ENCODE measurements around the gene WDR62. TPM values are rescaled to one million over a fixed set of nuclear protein-coding genes. Genes with fewer than 3 reads are reported as not detected.
A peak's percentile ranks its signal among the peaks of the same experiment; 100 is the strongest.

Gene WDR62
- total and polyA plus RNA-seq, 2 donors = 0.27 to 2.3 TPM

DNA sequence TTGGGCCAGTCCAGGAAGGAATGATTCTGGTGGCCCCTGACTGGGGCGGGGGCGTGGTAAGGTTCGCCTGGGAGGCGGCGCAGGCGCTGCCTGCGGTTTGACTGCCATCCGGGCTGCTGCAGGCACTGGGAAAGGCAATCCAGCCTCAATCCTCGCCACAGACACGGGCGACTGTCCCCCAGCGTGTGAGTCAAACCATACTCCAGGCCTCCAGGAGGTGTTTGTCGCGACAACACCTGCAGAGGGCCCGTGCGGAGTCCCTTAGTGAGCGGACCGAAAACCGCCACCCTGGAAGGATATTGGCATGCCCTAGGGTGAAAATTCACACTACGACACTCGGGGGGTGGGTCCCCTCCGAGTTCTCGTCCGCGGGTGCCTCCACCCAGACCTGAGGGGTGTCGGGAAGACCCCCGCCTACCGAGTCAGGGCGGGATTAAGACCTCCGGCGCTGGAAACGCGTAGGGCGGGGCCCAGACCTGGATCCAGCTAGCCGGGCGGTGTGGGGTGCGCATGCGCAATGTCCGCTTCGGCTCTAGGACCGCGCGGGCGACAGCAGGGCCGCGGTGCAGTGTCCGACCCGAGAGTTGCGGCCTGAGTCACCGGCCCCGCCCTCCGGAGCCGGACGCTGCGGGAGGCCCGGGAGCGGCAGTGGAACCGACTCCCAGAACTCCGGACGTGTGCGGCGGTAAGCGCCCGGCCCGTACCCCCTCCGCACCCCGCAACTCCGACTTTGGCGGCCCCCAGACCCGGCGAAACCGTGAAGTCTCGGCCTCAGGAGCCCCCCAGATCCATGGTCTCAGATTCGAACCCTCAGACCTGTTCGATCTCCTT is 85.0 kb downstream of the WDR62 start, which contains the start of gene CAPNS1:
TSS of gene CAPNS1 (plus strand) at position 594 of the 831 bp plus-strand sequence. CDS start 946 bp downstream, outside the sequence.
- Histone ChIP-seq H3K4me1 (ENCODE audit: insufficient read depth) (no peaks in the 10 kb centered on the region), H3K36me3 (ENCODE audit: insufficient read depth) (no peaks in the 10 kb centered on the region), H3K4me3 (ENCODE audit: low read depth, low read length) (peak within 1 kb of the TSS; percentile 76), H3K27ac (ENCODE audit: low read depth) (peak within 1 kb of the TSS; percentile 99)
- peak; percentile 94 for DNase-seq (ENCODE audit: extremely low spot score)
- under 1% methylated on average over 75 of the region's 75 CpGs for WGBS

DNA sequence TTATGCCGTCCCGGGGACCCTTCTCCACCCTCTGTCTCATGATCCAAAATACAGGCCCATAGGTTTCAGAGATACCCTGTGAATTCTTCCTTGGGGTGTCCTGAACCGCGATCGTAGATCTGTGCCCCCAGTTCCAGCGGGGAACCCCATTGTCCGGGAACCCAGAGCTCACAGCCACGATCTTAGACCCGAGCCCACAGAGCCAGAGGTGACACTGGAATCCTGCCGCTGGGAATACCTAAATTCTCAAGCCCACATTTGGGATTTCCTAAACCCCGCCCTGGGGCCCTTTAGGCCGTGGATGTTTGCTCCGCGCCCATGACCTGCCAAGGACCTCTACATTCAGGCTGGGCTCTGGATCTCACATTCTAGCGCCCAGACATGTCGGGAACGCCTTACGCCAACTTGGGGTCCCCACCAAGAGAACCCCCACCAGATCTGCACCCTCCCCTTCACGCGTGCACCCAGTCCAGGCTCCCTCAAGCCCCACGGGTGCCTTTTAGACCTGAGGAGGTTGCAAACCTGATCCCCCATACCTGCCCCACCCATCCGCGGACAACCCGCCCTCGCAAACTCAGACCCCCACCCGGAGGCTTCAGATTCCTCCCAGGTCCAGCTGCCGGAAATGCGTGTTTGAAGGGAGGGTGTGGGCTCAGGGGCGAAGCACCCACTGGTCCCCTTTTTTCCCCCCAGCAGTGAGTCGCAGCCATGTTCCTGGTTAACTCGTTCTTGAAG is 85.8 kb downstream of the WDR62 start:
- H3K4me3 ChIP-seq (ENCODE audit: low read depth, low read length) = peak overlapping the region; percentile 76
- DNase-seq (ENCODE audit: extremely low spot score) = no peak
- under 1% methylated on average over 31 of the region's 31 CpGs for WGBS
- no peaks in the 10 kb centered on the region for H3K4me1 ChIP-seq (ENCODE audit: insufficient read depth)
- no peaks in the 10 kb centered on the region for H3K36me3 ChIP-seq (ENCODE audit: insufficient read depth)
- H3K27ac ChIP-seq (ENCODE audit: low read depth) = peak overlapping the region; percentile 99

DNA sequence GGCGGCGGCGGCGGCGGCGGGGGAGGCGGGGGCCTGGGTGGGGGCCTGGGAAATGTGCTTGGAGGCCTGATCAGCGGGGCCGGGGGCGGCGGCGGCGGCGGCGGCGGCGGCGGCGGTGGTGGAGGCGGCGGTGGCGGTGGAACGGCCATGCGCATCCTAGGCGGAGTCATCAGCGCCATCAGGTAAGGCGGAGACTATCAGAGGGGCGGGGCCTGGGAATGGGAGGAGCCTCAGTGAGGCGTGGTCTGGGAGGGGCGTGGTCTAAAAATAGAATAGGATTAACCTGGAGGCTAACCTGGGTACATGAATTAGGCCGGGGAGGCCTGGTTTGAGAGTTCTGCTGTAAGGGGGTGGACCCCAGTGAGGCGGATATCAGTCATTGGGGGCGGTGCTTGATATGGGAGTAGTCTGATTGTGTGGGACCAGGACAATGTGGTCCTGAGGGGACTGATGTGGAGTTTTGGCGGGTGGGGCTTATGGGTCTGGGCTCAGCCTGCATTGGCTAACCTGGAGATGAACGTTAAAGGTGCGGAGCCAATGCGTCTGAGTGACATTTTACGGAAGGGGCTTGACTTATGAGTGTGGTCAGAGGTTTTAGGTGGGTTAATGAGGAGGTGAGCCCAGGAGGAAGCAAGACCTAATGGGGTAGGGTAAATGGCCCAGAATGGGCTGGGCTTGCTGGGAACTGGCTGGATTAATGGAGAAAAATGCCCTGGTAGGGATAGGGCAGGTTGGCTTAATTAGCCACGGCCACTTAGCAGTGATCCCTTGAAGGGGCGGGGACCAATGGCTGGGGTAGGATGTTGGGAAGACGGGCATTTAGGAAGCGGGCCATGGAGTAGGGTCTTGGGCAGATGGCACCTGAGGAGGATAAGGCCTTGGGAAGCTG is 86.6 kb downstream of the WDR62 start:
- H3K36me3 ChIP-seq (ENCODE audit: insufficient read depth) = no peaks in the 10 kb centered on the region
- no peak for DNase-seq (ENCODE audit: extremely low spot score)
- peak overlapping the region; percentile 99 for H3K27ac ChIP-seq (ENCODE audit: low read depth)
- no peaks in the 10 kb centered on the region for H3K4me1 ChIP-seq (ENCODE audit: insufficient read depth)
- 20% methylated on average over 42 of the region's 42 CpGs for WGBS
- peak overlapping the region; percentile 76 for H3K4me3 ChIP-seq (ENCODE audit: low read depth, low read length)

DNA sequence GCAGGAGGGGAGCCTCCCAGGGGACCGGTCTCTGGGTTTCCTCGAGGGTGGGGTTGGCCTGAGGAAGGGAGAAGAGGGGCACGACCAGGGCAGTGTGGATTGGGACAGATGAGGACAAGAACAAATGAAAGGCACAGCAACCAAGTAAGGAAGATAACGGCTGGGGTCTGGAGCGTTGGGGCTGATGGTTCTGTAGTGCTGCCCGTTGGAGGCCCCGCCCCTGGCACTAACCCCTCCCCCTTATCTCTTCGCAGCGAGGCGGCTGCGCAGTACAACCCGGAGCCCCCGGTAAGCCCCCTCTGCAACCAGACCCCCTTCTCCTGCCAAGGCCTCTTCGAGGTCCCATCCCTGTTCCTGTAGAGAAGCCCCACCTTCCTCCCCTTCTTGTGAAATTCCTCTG is 87.3 kb downstream of the WDR62 start:
- H3K4me1 ChIP-seq (ENCODE audit: insufficient read depth) = no peaks in the 10 kb centered on the region
- H3K27ac ChIP-seq (ENCODE audit: low read depth) = no peak overlapping the region
- H3K36me3 ChIP-seq (ENCODE audit: insufficient read depth) = no peaks in the 10 kb centered on the region
- WGBS = 93% methylated on average over 14 of the region's 14 CpGs
- no peak overlapping the region for H3K4me3 ChIP-seq (ENCODE audit: low read depth, low read length)
- no peak for DNase-seq (ENCODE audit: extremely low spot score)

DNA sequence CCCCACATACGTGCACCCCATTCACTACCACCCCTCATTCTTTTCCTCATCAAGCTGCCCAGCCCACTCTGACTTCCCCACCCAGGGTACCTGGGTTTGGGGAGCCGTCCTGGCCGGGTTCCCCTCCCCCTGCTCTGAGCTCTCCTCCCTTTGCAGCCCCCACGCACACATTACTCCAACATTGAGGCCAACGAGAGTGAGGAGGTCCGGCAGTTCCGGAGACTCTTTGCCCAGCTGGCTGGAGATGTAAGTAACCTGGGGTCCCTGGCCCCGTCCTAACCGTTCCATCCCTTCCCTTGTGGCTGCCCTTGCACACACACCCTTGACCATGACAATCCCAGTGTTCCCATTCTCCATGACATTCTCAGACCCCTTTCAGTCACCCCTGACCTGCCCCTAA is 87.8 kb downstream of the WDR62 start:
- no peaks in the 10 kb centered on the region for H3K36me3 ChIP-seq (ENCODE audit: insufficient read depth)
- 89% methylated on average over 9 of the region's 9 CpGs for WGBS
- DNase-seq (ENCODE audit: extremely low spot score) = no peak
- no peaks in the 10 kb centered on the region for H3K4me1 ChIP-seq (ENCODE audit: insufficient read depth)
- H3K27ac ChIP-seq (ENCODE audit: low read depth) = no peak overlapping the region
- no peak overlapping the region for H3K4me3 ChIP-seq (ENCODE audit: low read depth, low read length)

- H3K4me1 ChIP-seq (ENCODE audit: insufficient read depth) = no peaks in the 10 kb centered on the region
- WGBS = 96% methylated on average over 6 of the region's 6 CpGs
- H3K36me3 ChIP-seq (ENCODE audit: insufficient read depth) = no peaks in the 10 kb centered on the region
- H3K4me3 ChIP-seq (ENCODE audit: low read depth, low read length) = no peak overlapping the region
- no peak overlapping the region for H3K27ac ChIP-seq (ENCODE audit: low read depth)
- no peak for DNase-seq (ENCODE audit: extremely low spot score)
Measured at GRCh38 chr19:36144624-36145023, 89.9 kb downstream of the WDR62 start.

DNA sequence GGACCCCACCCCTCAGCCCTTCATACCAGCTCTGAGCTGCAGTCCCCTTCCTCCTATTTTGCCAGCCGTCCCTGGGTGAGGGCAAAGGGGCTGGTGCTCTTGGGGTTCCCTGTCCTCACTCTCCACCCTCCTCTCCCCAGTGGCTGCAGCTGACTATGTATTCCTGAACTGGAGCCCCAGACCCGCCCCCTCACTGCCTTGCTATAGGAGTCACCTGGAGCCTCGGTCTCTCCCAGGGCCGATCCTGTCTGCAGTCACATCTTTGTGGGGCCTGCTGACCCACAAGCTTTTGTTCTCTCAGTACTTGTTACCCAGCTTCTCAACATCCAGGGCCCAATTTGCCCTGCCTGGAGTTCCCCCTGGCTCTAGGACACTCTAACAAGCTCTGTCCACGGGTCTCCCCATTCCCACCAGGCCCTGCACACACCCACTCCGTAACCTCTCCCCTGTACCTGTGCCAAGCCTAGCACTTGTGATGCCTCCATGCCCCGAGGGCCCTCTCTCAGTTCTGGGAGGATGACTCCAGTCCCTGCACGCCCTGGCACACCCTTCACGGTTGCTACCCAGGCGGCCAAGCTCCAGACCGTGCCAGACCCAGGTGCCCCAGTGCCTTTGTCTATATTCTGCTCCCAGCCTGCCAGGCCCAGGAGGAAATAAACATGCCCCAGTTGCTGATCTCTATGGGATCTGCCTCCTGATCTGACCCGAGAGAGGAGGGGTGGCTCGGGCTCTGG is 95.1 kb downstream of the WDR62 start:
- WGBS = 74% methylated on average over 13 of the region's 13 CpGs

DNA sequence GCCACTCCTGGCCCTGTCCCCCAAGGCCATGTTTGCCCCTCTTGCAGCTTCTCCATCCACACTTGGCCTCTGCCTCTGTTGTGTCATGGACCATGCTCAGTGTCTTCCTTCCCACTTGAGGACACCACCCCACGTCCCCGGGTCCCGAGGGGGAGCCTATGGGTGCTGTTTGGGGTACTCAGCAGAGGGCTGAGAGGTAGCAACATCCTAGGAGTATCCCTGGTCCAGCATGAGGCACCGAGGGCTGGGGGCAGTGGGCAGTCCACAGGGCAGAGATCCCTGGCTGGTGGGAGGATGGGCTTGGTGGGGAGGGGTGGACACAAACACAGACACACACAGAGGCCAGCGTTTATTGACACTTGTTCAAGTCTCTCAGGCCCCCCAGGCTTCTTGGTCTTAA is 95.9 kb downstream of the WDR62 start:
- Histone ChIP-seq H3K4me1 (ENCODE audit: insufficient read depth) (no peaks in the 10 kb centered on the region), H3K36me3 (ENCODE audit: insufficient read depth) (peaks cover 2% of the 10 kb centered on the region), H3K27ac (ENCODE audit: low read depth) (peak overlapping the region; percentile 99), H3K4me3 (ENCODE audit: low read depth, low read length) (no peak overlapping the region)
- DNase-seq (ENCODE audit: extremely low spot score) = no peak
- WGBS = 53% methylated on average over 5 of the region's 5 CpGs

More for the DNA sequence above, 95.1 kb downstream of the WDR62 start:
- Histone ChIP-seq H3K4me1 (ENCODE audit: insufficient read depth) (no peaks in the 10 kb centered on the region), H3K27ac (ENCODE audit: low read depth) (no peak overlapping the region), H3K36me3 (ENCODE audit: insufficient read depth) (peaks cover 2% of the 10 kb centered on the region), H3K4me3 (ENCODE audit: low read depth, low read length) (no peak overlapping the region)
- DNase-seq (ENCODE audit: extremely low spot score) = no peak

DNA sequence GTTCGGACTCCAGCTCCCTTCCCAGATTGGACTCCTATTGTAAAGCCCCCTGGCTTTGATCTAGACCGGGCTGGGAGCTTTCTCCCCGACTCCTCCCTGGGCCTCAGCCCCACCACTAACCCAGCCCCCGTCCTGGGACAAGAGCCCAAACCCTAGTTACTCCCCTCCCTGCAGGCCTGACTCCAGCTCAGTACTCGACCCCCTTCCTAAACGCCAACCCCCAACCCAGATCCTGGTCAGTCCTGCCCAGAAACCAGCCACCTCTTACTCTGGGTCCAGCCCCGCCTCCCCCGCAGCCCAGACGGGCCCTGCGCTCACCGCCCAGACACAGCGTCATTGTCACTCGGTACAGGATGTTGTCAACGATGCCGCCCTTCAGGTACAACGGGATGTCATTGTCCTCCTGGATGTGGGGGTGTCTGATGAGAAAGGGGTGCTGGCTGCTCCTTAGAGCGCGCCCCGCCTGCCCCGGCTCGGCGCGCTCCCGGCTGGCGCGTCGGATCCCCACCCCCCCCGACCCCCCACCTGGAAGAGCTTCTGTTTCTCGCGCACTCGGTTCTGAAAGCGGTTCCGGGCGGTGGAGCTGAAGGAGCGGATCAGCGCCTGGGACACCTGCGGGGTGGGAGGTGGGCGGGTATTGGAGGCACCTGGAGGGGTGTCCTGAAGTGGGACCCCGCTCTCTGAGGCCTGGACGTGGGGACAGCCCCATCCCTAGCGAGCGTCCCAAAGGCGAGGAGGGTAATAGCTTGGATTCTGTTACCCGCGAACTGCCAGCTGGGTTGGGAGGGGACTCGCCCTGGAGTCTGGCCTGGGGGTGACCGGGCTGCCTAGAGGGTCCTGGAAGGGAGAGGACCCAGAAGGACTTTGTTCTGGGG is 96.7 kb downstream of the WDR62 start:
- 28% methylated on average over 47 of the region's 47 CpGs for WGBS
- Histone ChIP-seq H3K4me3 (ENCODE audit: low read depth, low read length) (peak overlapping the region; percentile 49), H3K36me3 (ENCODE audit: insufficient read depth) (peaks cover 2% of the 10 kb centered on the region), H3K27ac (ENCODE audit: low read depth) (peak overlapping the region; percentile 99), H3K4me1 (ENCODE audit: insufficient read depth) (no peaks in the 10 kb centered on the region)
- no peak for DNase-seq (ENCODE audit: extremely low spot score)

GRCh38 chr19:36152019-36152351 is 97.3 kb downstream of the WDR62 start:
- peak overlapping the region; percentile 99 for H3K27ac ChIP-seq (ENCODE audit: low read depth)
- no peak for DNase-seq (ENCODE audit: extremely low spot score)
- peaks cover 2% of the 10 kb centered on the region for H3K36me3 ChIP-seq (ENCODE audit: insufficient read depth)
- peak overlapping the region; percentile 49 for H3K4me3 ChIP-seq (ENCODE audit: low read depth, low read length)
- 26% methylated on average over 16 of the region's 16 CpGs for WGBS
- no peaks in the 10 kb centered on the region for H3K4me1 ChIP-seq (ENCODE audit: insufficient read depth)

GRCh38 chr19:36152352-36153091 is 97.8 kb downstream of the WDR62 start, which contains the start of gene COX7A1:
Gene COX7A1, minus strand, starts transcription at chr19:36152447. Its CDS starts 40 bp downstream, at chr19:36152407.
- Histone ChIP-seq H3K27ac (ENCODE audit: low read depth) (peak within 1 kb of the TSS; percentile 99), H3K4me1 (ENCODE audit: insufficient read depth) (no peaks in the 10 kb centered on the region), H3K36me3 (ENCODE audit: insufficient read depth) (peaks cover 2% of the 10 kb centered on the region), H3K4me3 (ENCODE audit: low read depth, low read length) (peak within 1 kb of the TSS; percentile 49)
- 14% methylated on average over 40 of the region's 40 CpGs for WGBS
- no peak for DNase-seq (ENCODE audit: extremely low spot score)
